ENCODE data around the gene MIPOL1. TPM values are rescaled to one million over a fixed set of nuclear protein-coding genes. Genes with fewer than 3 reads are reported as not detected.
"Not testable (repeated sequence)": the region's sequence is repeated elsewhere in the genome, so short reads cannot be mapped to it uniquely, and the experiment has no call there.

MIPOL1 gene
- total RNA-seq, 1 donor = 0.63 TPM

- H3K4me1 ChIP-seq (ENCODE audit: insufficient read depth, low read length) = no peaks in the 10 kb centered on the region
- peaks cover 3% of the 10 kb centered on the region for H3K27me3 ChIP-seq (ENCODE audit: insufficient read depth, low read length)
- no peak overlapping the region for H3K4me3 ChIP-seq (ENCODE audit: low read length)
- H3K9me3 ChIP-seq (ENCODE audit: low read depth, low read length) = no peaks in the 10 kb centered on the region
These were observed 17.7 kb upstream of the MIPOL1 start for GRCh38 chr14:37179896-37180502.

DNA sequence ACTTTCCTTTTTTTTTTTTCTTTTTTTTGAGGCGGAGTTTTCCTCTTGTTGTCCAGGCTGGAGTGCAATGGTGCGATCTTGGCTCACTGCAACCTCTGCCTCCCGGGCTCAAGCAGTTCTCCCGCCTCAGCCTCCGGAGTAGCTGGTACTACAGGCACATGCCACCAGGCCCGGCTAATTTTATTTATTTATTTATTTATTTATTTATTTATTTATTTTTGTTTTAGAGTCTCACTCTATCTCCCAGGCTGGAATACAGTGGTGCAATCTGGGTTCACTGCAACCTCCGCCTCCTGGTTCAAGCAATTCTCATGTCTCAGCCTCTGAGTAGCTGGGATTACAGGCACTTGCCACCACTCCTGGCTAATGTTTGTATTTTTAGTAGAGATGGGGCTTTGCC, 16.9 kb upstream of the MIPOL1 start:
- H3K4me3 ChIP-seq (ENCODE audit: low read length); H3K4me1 ChIP-seq (ENCODE audit: insufficient read depth, low read length); H3K27me3 ChIP-seq (ENCODE audit: insufficient read depth, low read length); H3K9me3 ChIP-seq (ENCODE audit: low read depth, low read length): not testable (repeated sequence)

DNA sequence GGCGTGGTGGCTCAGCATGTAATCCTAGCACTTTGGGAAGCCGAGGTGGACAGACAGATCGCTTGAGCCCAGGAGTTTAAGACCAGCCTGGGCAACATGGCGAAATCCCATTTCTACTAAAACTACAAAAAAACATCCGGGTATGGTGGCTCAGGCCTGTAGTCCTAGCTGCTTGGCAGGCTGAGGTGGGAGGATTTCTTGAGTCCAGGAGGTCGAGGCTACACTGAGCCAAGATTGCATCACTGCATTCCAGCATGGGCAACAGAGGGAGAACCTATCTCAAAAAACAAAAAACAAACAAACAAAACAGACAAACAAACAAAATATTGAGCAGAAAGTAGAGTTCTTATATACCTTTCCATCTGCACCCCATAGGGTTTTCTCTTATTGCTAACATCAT, 16.3 kb upstream of the MIPOL1 start:
- Histone ChIP-seq H3K4me1 (ENCODE audit: insufficient read depth, low read length) (no peaks in the 10 kb centered on the region), H3K27me3 (ENCODE audit: insufficient read depth, low read length) (no peaks in the 10 kb centered on the region), H3K9me3 (ENCODE audit: low read depth, low read length) (no peaks in the 10 kb centered on the region), H3K4me3 (ENCODE audit: low read length) (no peak overlapping the region)

DNA sequence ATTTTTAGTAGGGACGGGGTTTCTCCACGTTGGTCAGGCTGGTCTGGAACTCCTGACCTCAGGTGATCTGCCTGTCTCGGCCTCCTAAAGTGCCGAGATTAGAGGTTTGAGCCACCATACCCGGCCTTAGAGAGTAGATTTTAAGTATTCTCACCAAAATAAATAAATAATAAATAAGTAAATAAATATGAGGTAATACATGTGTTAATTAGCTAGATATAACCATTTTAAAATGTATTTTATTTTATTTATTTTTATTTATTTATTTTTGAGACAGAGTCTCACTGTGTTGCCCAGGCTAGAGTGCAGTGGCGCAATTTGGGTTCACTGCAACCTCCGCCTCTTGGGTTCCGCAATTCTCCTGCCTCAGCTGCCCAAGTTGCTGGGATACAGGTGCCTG, 13.2 kb upstream of the MIPOL1 start:
- not testable (repeated sequence) for H3K9me3 ChIP-seq (ENCODE audit: low read depth, low read length); H3K4me1 ChIP-seq (ENCODE audit: insufficient read depth, low read length); H3K27me3 ChIP-seq (ENCODE audit: insufficient read depth, low read length); H3K4me3 ChIP-seq (ENCODE audit: low read length)

- Histone ChIP-seq H3K4me1 (ENCODE audit: insufficient read depth, low read length) (no peaks in the 10 kb centered on the region), H3K9me3 (ENCODE audit: low read depth, low read length) (no peaks in the 10 kb centered on the region), H3K4me3 (ENCODE audit: low read length) (no peak overlapping the region), H3K27me3 (ENCODE audit: insufficient read depth, low read length) (no peaks in the 10 kb centered on the region)
These were observed 12.1 kb upstream of the MIPOL1 start for GRCh38 chr14:37185670-37186069.

DNA sequence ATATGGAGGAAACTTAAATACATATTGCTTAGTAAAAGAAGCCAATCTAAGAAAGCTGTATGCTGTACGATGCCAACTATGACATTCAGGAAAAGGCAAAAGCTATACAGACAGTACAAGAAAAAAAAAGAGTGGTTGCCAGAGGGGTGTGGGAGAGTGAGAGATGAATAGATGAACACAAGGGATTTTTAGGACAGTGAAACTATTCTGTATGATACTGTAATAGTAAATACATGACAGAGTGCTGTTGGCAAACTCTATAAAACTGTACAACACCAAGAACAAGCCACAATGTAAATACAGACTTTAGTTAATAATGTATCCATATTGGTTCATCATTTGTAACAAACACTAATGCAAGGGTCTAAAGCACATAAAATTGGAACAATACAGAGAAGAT, 10.9 kb upstream of the MIPOL1 start:
- Histone ChIP-seq H3K4me3 (ENCODE audit: low read length) (no peak overlapping the region), H3K4me1 (ENCODE audit: insufficient read depth, low read length) (no peaks in the 10 kb centered on the region), H3K9me3 (ENCODE audit: low read depth, low read length) (no peaks in the 10 kb centered on the region), H3K27me3 (ENCODE audit: insufficient read depth, low read length) (no peaks in the 10 kb centered on the region)

- Histone ChIP-seq H3K9me3 (ENCODE audit: low read depth, low read length) (no peaks in the 10 kb centered on the region), H3K4me3 (ENCODE audit: low read length) (no peak overlapping the region), H3K4me1 (ENCODE audit: insufficient read depth, low read length) (no peaks in the 10 kb centered on the region), H3K27me3 (ENCODE audit: insufficient read depth, low read length) (no peaks in the 10 kb centered on the region)
These were observed 10.4 kb upstream of the MIPOL1 start for GRCh38 chr14:37187294-37187693.

GRCh38 chr14:37187840-37188577, 9.7 kb upstream of the MIPOL1 start:
- H3K4me1 ChIP-seq (ENCODE audit: insufficient read depth, low read length); H3K4me3 ChIP-seq (ENCODE audit: low read length); H3K27me3 ChIP-seq (ENCODE audit: insufficient read depth, low read length); H3K9me3 ChIP-seq (ENCODE audit: low read depth, low read length): not testable (repeated sequence)

DNA sequence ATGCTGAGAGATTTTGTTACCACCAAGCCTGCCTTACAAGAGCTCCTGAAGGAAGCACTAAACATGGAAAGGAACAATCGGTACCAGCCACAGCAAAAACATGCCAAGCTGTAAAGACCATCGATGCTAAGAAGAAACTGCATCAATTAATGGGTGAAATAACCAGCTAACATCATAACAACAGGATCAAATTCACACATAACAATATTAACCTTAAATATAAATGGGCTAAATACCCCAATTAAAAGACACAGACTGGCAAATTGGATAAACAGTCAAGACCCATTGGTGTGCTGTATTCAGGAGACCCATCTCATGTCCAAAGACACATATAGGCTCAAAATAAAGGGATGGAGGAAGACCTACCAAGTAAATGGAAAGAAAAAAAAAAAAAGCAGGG, 8.0 kb upstream of the MIPOL1 start:
- not testable (repeated sequence) for H3K27me3 ChIP-seq (ENCODE audit: insufficient read depth, low read length); H3K4me1 ChIP-seq (ENCODE audit: insufficient read depth, low read length); H3K9me3 ChIP-seq (ENCODE audit: low read depth, low read length); H3K4me3 ChIP-seq (ENCODE audit: low read length)

GRCh38 chr14:37194698-37195097, 3.0 kb upstream of the MIPOL1 start:
- H3K4me1 ChIP-seq (ENCODE audit: insufficient read depth, low read length) = no peaks in the 10 kb centered on the region
- H3K27me3 ChIP-seq (ENCODE audit: insufficient read depth, low read length) = peaks cover 17% of the 10 kb centered on the region
- H3K9me3 ChIP-seq (ENCODE audit: low read depth, low read length) = no peaks in the 10 kb centered on the region
- H3K4me3 ChIP-seq (ENCODE audit: low read length) = no peak overlapping the region

- Histone ChIP-seq H3K4me3 (ENCODE audit: low read length) (no peak overlapping the region), H3K9me3 (ENCODE audit: low read depth, low read length) (no peaks in the 10 kb centered on the region), H3K4me1 (ENCODE audit: insufficient read depth, low read length) (no peaks in the 10 kb centered on the region)
These were observed 2.4 kb upstream of the MIPOL1 start for GRCh38 chr14:37195327-37195726.

GRCh38 chr14:37196604-37197420, 925 bp upstream of the MIPOL1 start:
- Histone ChIP-seq H3K4me1 (ENCODE audit: insufficient read depth, low read length) (no peaks in the 10 kb centered on the region), H3K9me3 (ENCODE audit: low read depth, low read length) (no peaks in the 10 kb centered on the region), H3K27me3 (ENCODE audit: insufficient read depth, low read length) (peaks cover 17% of the 10 kb centered on the region), H3K4me3 (ENCODE audit: low read length) (no peak overlapping the region)

More at GRCh38 chr14:37195327-37195726, 2.4 kb upstream of the MIPOL1 start:
- peaks cover 17% of the 10 kb centered on the region for H3K27me3 ChIP-seq (ENCODE audit: insufficient read depth, low read length)

DNA sequence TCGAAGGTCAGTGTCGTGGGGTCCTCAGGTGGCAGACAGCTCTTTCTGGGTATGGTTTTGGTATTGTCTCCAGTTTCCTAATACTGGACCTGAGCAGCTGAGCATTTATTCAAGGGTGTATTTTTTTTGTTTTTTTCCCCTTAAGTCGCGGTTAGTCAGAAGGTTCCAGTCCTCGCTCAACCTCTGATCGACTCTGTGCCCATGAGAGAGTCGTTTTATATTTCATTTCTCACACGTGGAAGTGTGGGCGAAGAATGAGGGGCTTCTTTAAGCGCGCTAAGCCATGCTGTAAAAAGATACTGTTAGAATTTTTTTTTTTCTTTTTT, 499 bp downstream of the MIPOL1 start:
- H3K27me3 ChIP-seq (ENCODE audit: insufficient read depth, low read length) = peaks cover 17% of the 10 kb centered on the region
- H3K9me3 ChIP-seq (ENCODE audit: low read depth, low read length) = no peaks in the 10 kb centered on the region
- H3K4me3 ChIP-seq (ENCODE audit: low read length) = no peak overlapping the region
- no peaks in the 10 kb centered on the region for H3K4me1 ChIP-seq (ENCODE audit: insufficient read depth, low read length)

GRCh38 chr14:37198907-37199306, 1.2 kb downstream of the MIPOL1 start:
- Histone ChIP-seq H3K27me3 (ENCODE audit: insufficient read depth, low read length) (peaks cover 17% of the 10 kb centered on the region), H3K4me3 (ENCODE audit: low read length) (no peak overlapping the region), H3K9me3 (ENCODE audit: low read depth, low read length) (no peaks in the 10 kb centered on the region), H3K4me1 (ENCODE audit: insufficient read depth, low read length) (no peaks in the 10 kb centered on the region)

DNA sequence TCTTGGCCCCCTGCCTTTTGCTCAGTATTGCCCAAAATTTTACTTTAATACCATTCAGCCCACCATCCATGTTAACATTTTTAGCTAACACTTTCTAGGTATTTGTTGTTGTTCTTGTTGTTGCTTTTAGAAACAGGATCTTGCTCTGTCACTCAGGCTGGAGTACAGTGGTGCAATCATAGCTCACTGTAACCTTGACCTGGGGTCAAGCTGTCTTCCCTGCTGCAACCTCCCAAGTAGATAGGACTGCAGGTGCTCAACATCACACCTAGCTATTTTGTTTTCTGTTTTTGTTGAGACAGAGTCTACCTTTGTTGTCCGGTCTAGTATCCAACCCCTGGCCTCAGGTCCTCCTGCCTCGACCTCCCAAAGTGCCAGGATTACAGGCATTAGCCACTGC, 4.0 kb downstream of the MIPOL1 start:
- H3K4me3 ChIP-seq (ENCODE audit: low read length) = no peak overlapping the region
- H3K9me3 ChIP-seq (ENCODE audit: low read depth, low read length) = no peaks in the 10 kb centered on the region
- no peaks in the 10 kb centered on the region for H3K4me1 ChIP-seq (ENCODE audit: insufficient read depth, low read length)
- H3K27me3 ChIP-seq (ENCODE audit: insufficient read depth, low read length) = peaks cover 17% of the 10 kb centered on the region
